Heart left ventricle (tissue), 13 donors: ENCODE data around the gene STXBP4.

ENCODE experiments used
- POLR2A ChIP-seq, 2 donors: fragments of 450-650 bp; IDR thresholded peaks; one replicate each; pipeline ENCODE4 v1.6.1; 2017; ENCODE audit warnings: antibody characterized with exemption in 2 of 2, mild to moderate bottlenecking in 2 of 2, moderate library complexity in 2 of 2
- TF ChIP-seq, protein P1 (sequence below), 12 donors: fragments of 200-600 bp; sonication (generic) in 4 of 12; IDR thresholded peaks; one replicate each; pipeline versions ENCODE4 v1.5.0 to v1.8.0; 2018 to 2022; ENCODE audit warnings: antibody characterized with exemption in 12 of 12, mild to moderate bottlenecking in 5 of 12
- donor health status: ischemic (EF 13 %, LVEDD 7.1; RV severe dilation, severe dysfunction).
- donor health status: DM: no; HTN: yes; CAD: no.
- donor health status: DM: no; HTN: no; CAD: no.
- donor health status: ischemic (EF 25% LVEDD 6.9; RV normal size, moderate dysfunction).
- donor health status: ischemic (EF 25% LVEDD 5.7; RV mildly dilated, moderate dysfunction).
- donor health status: ischemic (EF 35%, LVEDD 5.7; RV mildly dilated, moderate dysfunction).
- donor health status: nonischemic (EF 11% LVEDD 7.7; RV severe dilation, severe dysfunction).
- donor health status: DM: yes; HTN: yes; CAD: no.
- donor health status: PGD.
- donor health status: ischemic (EF 29% LVEDD 5.4; RV normal size, mild dysfunction).
- donor health status: nonischemic (EF 23%, LVEDD 6.1; RV moderate dilation, normal function).

DNA sequence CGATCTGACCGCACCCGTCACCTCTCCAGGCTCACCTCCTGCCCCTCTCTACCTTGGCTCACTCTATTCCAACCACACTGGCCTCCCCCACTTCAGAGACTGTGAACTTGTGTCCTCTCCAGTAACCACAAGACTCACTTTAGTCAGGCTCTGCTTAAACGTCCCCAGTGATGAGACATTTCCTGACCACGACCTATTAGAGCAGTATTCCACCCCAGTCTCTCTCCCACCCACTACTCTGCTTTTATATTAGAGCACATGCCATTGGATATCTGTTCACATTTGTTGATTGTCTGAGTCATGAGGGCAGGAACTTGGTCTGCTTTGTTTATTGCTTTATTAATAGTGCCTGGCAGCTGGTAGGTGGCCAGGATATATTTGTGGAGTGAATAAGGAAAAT, 20.2 kb upstream of the STXBP4 start:
- TF ChIP-seq, protein P1, sequence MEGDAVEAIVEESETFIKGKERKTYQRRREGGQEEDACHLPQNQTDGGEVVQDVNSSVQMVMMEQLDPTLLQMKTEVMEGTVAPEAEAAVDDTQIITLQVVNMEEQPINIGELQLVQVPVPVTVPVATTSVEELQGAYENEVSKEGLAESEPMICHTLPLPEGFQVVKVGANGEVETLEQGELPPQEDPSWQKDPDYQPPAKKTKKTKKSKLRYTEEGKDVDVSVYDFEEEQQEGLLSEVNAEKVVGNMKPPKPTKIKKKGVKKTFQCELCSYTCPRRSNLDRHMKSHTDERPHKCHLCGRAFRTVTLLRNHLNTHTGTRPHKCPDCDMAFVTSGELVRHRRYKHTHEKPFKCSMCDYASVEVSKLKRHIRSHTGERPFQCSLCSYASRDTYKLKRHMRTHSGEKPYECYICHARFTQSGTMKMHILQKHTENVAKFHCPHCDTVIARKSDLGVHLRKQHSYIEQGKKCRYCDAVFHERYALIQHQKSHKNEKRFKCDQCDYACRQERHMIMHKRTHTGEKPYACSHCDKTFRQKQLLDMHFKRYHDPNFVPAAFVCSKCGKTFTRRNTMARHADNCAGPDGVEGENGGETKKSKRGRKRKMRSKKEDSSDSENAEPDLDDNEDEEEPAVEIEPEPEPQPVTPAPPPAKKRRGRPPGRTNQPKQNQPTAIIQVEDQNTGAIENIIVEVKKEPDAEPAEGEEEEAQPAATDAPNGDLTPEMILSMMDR (IDR thresholded peaks at IDR 0.05), result no peak
- no peak for TF ChIP-seq POLR2A (IDR thresholded peaks at IDR 0.05)
